TTC549 (cell line): Measurements from ENCODE around the gene POU2F2.

Experiments
- FAIRE-seq: peaks from 2 replicates; lab custom pipeline; 2012; peaks lifted over from hg19 to GRCh38; lab: Jason Lieb, UNC

The POU2F2 gene

GRCh38 chr19:42099336-42099925 lies 32.8 kb downstream of the POU2F2 start:
- no peak for FAIRE-seq

- no peak for FAIRE-seq
Observed at GRCh38 chr19:42098781-42099180, 33.5 kb downstream of the POU2F2 start.

- no peak for FAIRE-seq
Observed at GRCh38 chr19:42097461-42097860, 34.8 kb downstream of the POU2F2 start.

GRCh38 chr19:42096255-42096837 lies 35.9 kb downstream of the POU2F2 start:
- no peak for FAIRE-seq

GRCh38 chr19:42095814-42096230 lies 36.4 kb downstream of the POU2F2 start:
- FAIRE-seq, result no peak

- FAIRE-seq, result no peak
Observed at GRCh38 chr19:42095142-42095813, 37.0 kb downstream of the POU2F2 start.

GRCh38 chr19:42093926-42094325 lies 38.3 kb downstream of the POU2F2 start:
- FAIRE-seq, result no peak

GRCh38 chr19:42093505-42093904 lies 38.7 kb downstream of the POU2F2 start:
- FAIRE-seq, result no peak

- FAIRE-seq, result no peak
Observed at GRCh38 chr19:42092350-42092749, 39.9 kb downstream of the POU2F2 start.

- no peak for FAIRE-seq
Observed at GRCh38 chr19:42091742-42092141, 40.5 kb downstream of the POU2F2 start.

GRCh38 chr19:42091300-42091699 lies 40.9 kb downstream of the POU2F2 start:
- no peak for FAIRE-seq

GRCh38 chr19:42090672-42091071 lies 41.6 kb downstream of the POU2F2 start:
- no peak for FAIRE-seq

GRCh38 chr19:42089772-42090171 lies 42.5 kb downstream of the POU2F2 start:
- FAIRE-seq, result no peak

- no peak for FAIRE-seq
Observed at GRCh38 chr19:42089191-42089750, 43.0 kb downstream of the POU2F2 start.

- FAIRE-seq, result no peak
Observed at GRCh38 chr19:42088471-42089190, 43.6 kb downstream of the POU2F2 start.

GRCh38 chr19:42086770-42087550 lies 45.3 kb downstream of the POU2F2 start:
- FAIRE-seq, result no peak

- no peak for FAIRE-seq
Observed at GRCh38 chr19:42086188-42086736, 46.0 kb downstream of the POU2F2 start.

- FAIRE-seq, result no peak
Observed at GRCh38 chr19:42083537-42083936, 48.7 kb downstream of the POU2F2 start.

GRCh38 chr19:42081584-42082203 lies 50.6 kb downstream of the POU2F2 start:
- FAIRE-seq, result peak; percentile 76

- FAIRE-seq, result no peak
Observed at GRCh38 chr19:42080764-42081375, 51.4 kb downstream of the POU2F2 start.
